ENCODE results near the gene SSC5D.

GRCh38 chr19:55471266-55471665 lies 17.0 kb upstream of the SSC5D start:
- TF ChIP-seq BACH2 (CRISPR knock-in tag; IDR thresholded peaks at IDR 0.05; ENCODE audit: borderline replicate concordance) (no peak), ZFP3 (CRISPR knock-in tag; IDR thresholded peaks at IDR 0.05) (no peak)

Data from SK-N-SH treated with all-trans-retinoic acid at 6 μM for 48 hours (cell line).